T-helper 2 cell treated with Interferon-gamma antibody and Interleukin-4, amounts not matched to agents 100 ng/mL and 5 ng/mL, for 36 hours (primary cell): ENCODE measurements around the gene PLEKHA7. TPM values are rescaled to one million over a fixed set of nuclear protein-coding genes. Genes with fewer than 3 reads are reported as not detected.
"Not testable (repeated sequence)": the region's sequence is repeated elsewhere in the genome, so short reads cannot be mapped to it uniquely, and the experiment has no call there.

Experiments used
- intact Hi-C: fragments of 100-400 bp; cut with micrococcal nuclease; formaldehyde crosslinking; loops from one replicate; pipeline ENCODE4 v1.15.1; 2023
- total RNA-seq: library from RNA; stranded (reverse); gene quantifications from 2 replicates; pipeline ENCODE4 v1.2.3, GENCODE V29; 2022

Gene PLEKHA7
- 2.0 and 2.1 TPM in 2 replicates for total RNA-seq

GRCh38 chr11:17014321-17014832 lies at the start of gene PLEKHA7:
Gene PLEKHA7 (minus strand): TSS chr11:17014414. CDS start chr11:17014401, 13 bp downstream.
- intact Hi-C loops, result no loop called here

GRCh38 chr11:17063171-17064002 lies 49.2 kb upstream of the PLEKHA7 start:
- intact Hi-C loops, result loop anchor here (1.0 to 2.0 kb wide), 4 partner anchors 117 to 276 kb away; no protein-coding TSS in a partner anchor

- intact Hi-C loops, result not testable (repeated sequence)
Observed at GRCh38 chr11:17051146-17051545, 36.9 kb upstream of the PLEKHA7 start.

GRCh38 chr11:17048491-17048890 lies 34.3 kb upstream of the PLEKHA7 start:
- intact Hi-C loops, result not testable (repeated sequence)

GRCh38 chr11:17046690-17047089 lies 32.5 kb upstream of the PLEKHA7 start:
- intact Hi-C loops, result no loop called here

- intact Hi-C loops, result no loop called here
Observed at GRCh38 chr11:17036666-17037658, 22.7 kb upstream of the PLEKHA7 start.

GRCh38 chr11:17034027-17034426 lies 19.8 kb upstream of the PLEKHA7 start:
- intact Hi-C loops, result not testable (repeated sequence)

GRCh38 chr11:17026487-17027082 lies 12.4 kb upstream of the PLEKHA7 start:
- intact Hi-C loops, result no loop called here

GRCh38 chr11:17024924-17025323 lies 10.7 kb upstream of the PLEKHA7 start:
- intact Hi-C loops, result no loop called here

GRCh38 chr11:17021511-17021910 lies 7.3 kb upstream of the PLEKHA7 start:
- intact Hi-C loops, result no loop called here

- intact Hi-C loops, result no loop called here
Observed at GRCh38 chr11:17020831-17021230, 6.6 kb upstream of the PLEKHA7 start.

GRCh38 chr11:17019232-17019631 lies 5.0 kb upstream of the PLEKHA7 start:
- intact Hi-C loops, result no loop called here

GRCh38 chr11:17015627-17016126 lies 1.5 kb upstream of the PLEKHA7 start:
- intact Hi-C loops, result no loop called here

- intact Hi-C loops, result no loop called here
Observed at GRCh38 chr11:17014833-17015626, 816 bp upstream of the PLEKHA7 start.

GRCh38 chr11:17013548-17014320 lies 480 bp downstream of the PLEKHA7 start:
- intact Hi-C loops, result no loop called here

GRCh38 chr11:17012712-17013547 lies 1.3 kb downstream of the PLEKHA7 start:
- intact Hi-C loops, result no loop called here

GRCh38 chr11:17012179-17012578 lies 2.0 kb downstream of the PLEKHA7 start:
- intact Hi-C loops, result no loop called here

- intact Hi-C loops, result no loop called here
Observed at GRCh38 chr11:17010851-17011420, 3.3 kb downstream of the PLEKHA7 start.
